GM12891 (cell line): Measurements from ENCODE around the gene SOWAHA.
A peak's percentile ranks its signal among the peaks of the same experiment; 100 is the strongest.
"Not testable (repeated sequence)": the region's sequence is repeated elsewhere in the genome, so short reads cannot be mapped to it uniquely, and the experiment has no call there.

Experiments used
- DNase-seq: peaks from one replicate; pipeline ENCODE4 v3.0.0; 2011; ENCODE audit warnings: low spot score; ENCODE audit not compliant: insufficient read length
- FAIRE-seq: peaks from 2 replicates; lab custom pipeline; 2011; peaks lifted over from hg19 to GRCh38; lab: Jason Lieb, UNC
- PAX5 ChIP-seq: IDR thresholded peaks from 2 replicates; pipeline ENCODE4 v1.6.1; 2011; ENCODE audit warnings: low read length, moderate library complexity, mild to moderate bottlenecking; ENCODE audit not compliant: insufficient read depth, severe bottlenecking
- POLR2A ChIP-seq: IDR thresholded peaks from 2 replicates; pipeline ENCODE4 v1.6.1; 2011; ENCODE audit warnings: low read depth, low read length, control low read depth
- POLR2AphosphoS5 ChIP-seq: IDR thresholded peaks from 2 replicates; pipeline ENCODE4 v1.6.1; 2011; ENCODE audit warnings: low read depth, low read length, control low read depth
- POU2F2 ChIP-seq: IDR thresholded peaks from 2 replicates; pipeline ENCODE4 v1.6.1; 2011; ENCODE audit warnings: low read depth, mild to moderate bottlenecking, control low read depth, low read length, moderate library complexity
- SPI1 ChIP-seq: IDR thresholded peaks from 2 replicates; pipeline ENCODE4 v1.6.1; 2011; ENCODE audit warnings: low read depth, low read length, control low read depth
- TAF1 ChIP-seq: IDR thresholded peaks from 2 replicates; pipeline ENCODE4 v1.6.1; 2011; ENCODE audit warnings: low read depth, low read length, control low read depth

Gene SOWAHA

GRCh38 chr5:132849347-132849746 lies 36.2 kb downstream of the SOWAHA start:
- no peak for FAIRE-seq
- TF ChIP-seq PAX5 (no peak), TAF1 (no peak)

GRCh38 chr5:132850066-132850465 lies 37.0 kb downstream of the SOWAHA start:
- TF ChIP-seq POU2F2 = no peak
- TF ChIP-seq TAF1 = no peak
- no peak for TF ChIP-seq POLR2AphosphoS5
- no peak for TF ChIP-seq POLR2A
- no peak for TF ChIP-seq SPI1
- TF ChIP-seq PAX5 = no peak
- no peak for FAIRE-seq
- DNase-seq = no peak

More at GRCh38 chr5:132849347-132849746, 36.2 kb downstream of the SOWAHA start:
- no peak for DNase-seq

- no peak for FAIRE-seq
- DNase-seq = no peak
- TF ChIP-seq POU2F2 (no peak), PAX5 (no peak), POLR2A (no peak), POLR2AphosphoS5 (no peak), TAF1 (no peak)
These were observed 40.2 kb downstream of the SOWAHA start for GRCh38 chr5:132853323-132853722.

- TF ChIP-seq POLR2A (no peak), SPI1 (no peak), POU2F2 (no peak), POLR2AphosphoS5 (no peak), TAF1 (no peak), PAX5 (no peak)
- no peak for FAIRE-seq
- DNase-seq = no peak
These were observed 40.7 kb downstream of the SOWAHA start for GRCh38 chr5:132853790-132854189.

- TF ChIP-seq POLR2AphosphoS5 (no peak), POLR2A (no peak), TAF1 (no peak), POU2F2 (no peak), PAX5 (no peak), SPI1 (no peak)
- FAIRE-seq = no peak
- DNase-seq = no peak
These were observed 41.2 kb downstream of the SOWAHA start for GRCh38 chr5:132854301-132854700.

GRCh38 chr5:132854992-132855391 lies 41.9 kb downstream of the SOWAHA start:
- not testable (repeated sequence) for DNase-seq, FAIRE-seq

GRCh38 chr5:132856011-132856410 lies 42.9 kb downstream of the SOWAHA start:
- DNase-seq (no peak), FAIRE-seq (no peak)
- no peak for TF ChIP-seq POLR2A
- no peak for TF ChIP-seq PAX5
- TF ChIP-seq POU2F2 = no peak
- no peak for TF ChIP-seq POLR2AphosphoS5
- no peak for TF ChIP-seq TAF1
- TF ChIP-seq SPI1 = no peak

GRCh38 chr5:132859889-132860437 lies 46.9 kb downstream of the SOWAHA start:
- DNase-seq (no peak), FAIRE-seq (peak; percentile 31)
- no peak for TF ChIP-seq POLR2A
- TF ChIP-seq POU2F2 = no peak

GRCh38 chr5:132860742-132861141 lies 47.6 kb downstream of the SOWAHA start:
- FAIRE-seq (no peak), DNase-seq (no peak)
- TF ChIP-seq POLR2AphosphoS5 = no peak
- TF ChIP-seq TAF1 = no peak
- no peak for TF ChIP-seq POLR2A
- no peak for TF ChIP-seq POU2F2
- no peak for TF ChIP-seq SPI1
- no peak for TF ChIP-seq PAX5

- DNase-seq = no peak
- peak; percentile 55 for FAIRE-seq
- TF ChIP-seq SPI1 (no peak), PAX5 (no peak), TAF1 (no peak), POLR2A (no peak), POLR2AphosphoS5 (no peak), POU2F2 (no peak)
These were observed 52.7 kb downstream of the SOWAHA start for GRCh38 chr5:132865668-132866341.
